ENCODE results near the gene ATG2A.
A peak's percentile ranks its signal among the peaks of the same experiment; 100 is the strongest.
"Not testable (repeated sequence)": the region's sequence is repeated elsewhere in the genome, so short reads cannot be mapped to it uniquely, and the experiment has no call there.

ATG2A gene

DNA sequence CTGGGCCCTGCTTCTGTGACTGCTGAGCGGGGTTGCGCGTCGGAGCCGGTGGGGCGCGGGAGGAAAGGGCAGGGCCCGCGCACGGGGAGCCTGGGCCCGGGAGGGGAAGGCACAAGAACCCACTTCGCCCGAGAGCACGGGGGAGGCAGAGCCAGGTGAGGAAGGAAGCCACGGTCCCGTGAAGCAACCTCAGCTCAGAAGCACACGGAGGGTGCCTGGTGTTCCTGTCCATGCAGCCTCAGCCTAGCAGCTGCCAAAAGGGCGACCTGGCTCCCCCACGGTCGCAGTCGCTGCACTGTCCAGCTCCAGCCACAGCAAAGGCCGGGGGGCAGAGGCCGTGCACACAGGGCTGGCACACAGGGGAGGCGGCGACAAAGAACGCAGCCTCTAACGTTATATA is 63.3 kb downstream of the ATG2A start:
- no peak for DNase-seq (ENCODE audit: low spot score)

- DNase-seq (ENCODE audit: low spot score), result no peak
Observed at GRCh38 chr11:64852804-64853509, 64.1 kb downstream of the ATG2A start.

DNA sequence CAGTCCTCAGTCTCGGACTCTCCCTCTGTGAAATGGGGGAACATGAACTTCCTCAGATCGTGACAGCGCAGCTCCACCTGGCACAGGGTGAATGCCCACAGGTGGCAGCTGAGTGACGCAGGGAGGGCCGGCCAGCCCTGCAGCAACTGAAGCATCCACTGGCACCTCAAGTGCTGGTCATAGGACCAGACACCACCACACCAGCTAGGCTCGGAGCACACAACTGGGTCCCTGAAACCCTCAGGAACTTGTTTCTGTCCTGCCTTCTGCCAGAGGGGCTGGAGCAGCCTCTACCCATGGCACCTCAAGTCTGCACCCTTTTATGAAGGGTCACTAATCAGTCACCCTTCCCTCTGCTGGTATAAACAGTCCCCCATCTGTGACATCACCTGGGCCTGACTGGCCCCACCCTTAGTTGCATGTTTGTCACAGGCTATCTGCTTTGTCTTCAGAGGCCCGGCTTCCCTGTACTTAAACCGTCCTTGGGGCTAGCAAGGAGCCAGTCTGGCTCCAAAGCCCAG is 65.1 kb downstream of the ATG2A start:
- no peak for DNase-seq (ENCODE audit: low spot score)

- no peak for DNase-seq (ENCODE audit: low spot score)
Observed at GRCh38 chr11:64850979-64851567, 65.9 kb downstream of the ATG2A start.

DNA sequence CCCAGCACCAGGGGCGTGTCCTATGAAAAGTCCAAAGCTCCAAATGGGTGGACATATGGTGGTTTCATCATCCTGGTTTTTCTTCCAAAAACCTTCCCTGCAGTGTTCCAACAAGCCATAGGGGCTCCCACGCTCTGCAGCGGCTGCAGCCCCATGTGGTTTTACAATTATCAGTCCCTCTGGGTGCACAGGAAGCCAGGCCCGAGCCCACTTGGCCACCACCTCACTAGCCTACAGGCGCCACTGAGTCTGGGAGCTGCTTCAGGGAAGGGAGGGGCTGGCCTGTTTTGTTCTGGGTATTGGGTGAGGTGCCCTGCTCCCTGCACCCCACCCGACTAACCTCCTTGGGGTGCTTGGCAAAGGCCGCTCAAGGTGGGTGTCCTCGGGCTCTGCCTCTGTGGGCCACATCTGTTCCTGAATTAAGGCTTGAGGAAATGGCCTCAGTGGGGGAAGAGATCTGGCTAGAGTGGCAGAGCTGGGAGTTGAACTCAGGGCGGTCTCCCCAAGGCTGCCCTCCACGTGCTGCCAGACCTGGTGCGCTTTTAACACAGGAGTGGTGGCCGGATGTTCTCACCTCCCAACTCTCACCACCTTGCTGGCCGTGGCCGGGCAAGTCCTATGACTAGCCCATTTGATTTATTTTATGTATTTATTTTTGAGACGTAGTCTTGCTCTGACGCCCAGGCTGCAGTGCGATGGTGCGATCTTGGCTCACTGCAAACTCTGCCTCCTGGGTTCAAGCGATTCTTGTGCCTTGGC is 67.2 kb downstream of the ATG2A start:
- no peak for DNase-seq (ENCODE audit: low spot score)

- DNase-seq (ENCODE audit: low spot score), result peak; percentile 64
Observed at GRCh38 chr11:64848826-64849597, 68.0 kb downstream of the ATG2A start.

DNA sequence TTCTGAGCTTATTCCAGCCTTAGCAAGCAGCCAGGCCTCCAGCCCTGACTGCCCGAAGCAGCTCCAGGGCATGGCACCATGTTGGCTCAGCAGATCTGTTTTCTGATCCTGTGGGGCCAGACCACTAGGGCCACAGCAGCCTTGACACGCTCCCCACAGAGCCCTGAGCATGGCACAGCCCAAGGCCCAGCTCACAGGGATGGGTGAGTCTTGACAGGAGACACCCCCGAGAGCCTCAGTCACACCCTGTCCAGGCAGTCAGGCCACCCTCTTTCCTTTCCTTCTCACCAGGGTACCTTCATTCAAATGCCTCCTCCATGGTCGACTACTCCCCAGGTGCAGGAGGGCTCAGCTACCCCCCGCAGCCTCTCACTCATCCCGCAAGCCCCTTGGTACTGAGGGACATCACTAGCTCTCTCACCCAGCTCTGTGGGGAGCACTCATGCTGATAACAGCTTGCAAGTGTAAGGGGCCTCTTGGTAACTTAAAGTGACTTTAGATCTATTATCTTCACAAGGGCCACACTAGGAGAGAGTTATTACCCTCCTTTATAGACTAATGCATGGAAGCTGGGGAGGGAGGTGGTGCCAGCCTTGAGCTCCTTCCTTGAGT is 68.7 kb downstream of the ATG2A start:
- DNase-seq (ENCODE audit: low spot score), result no peak

DNA sequence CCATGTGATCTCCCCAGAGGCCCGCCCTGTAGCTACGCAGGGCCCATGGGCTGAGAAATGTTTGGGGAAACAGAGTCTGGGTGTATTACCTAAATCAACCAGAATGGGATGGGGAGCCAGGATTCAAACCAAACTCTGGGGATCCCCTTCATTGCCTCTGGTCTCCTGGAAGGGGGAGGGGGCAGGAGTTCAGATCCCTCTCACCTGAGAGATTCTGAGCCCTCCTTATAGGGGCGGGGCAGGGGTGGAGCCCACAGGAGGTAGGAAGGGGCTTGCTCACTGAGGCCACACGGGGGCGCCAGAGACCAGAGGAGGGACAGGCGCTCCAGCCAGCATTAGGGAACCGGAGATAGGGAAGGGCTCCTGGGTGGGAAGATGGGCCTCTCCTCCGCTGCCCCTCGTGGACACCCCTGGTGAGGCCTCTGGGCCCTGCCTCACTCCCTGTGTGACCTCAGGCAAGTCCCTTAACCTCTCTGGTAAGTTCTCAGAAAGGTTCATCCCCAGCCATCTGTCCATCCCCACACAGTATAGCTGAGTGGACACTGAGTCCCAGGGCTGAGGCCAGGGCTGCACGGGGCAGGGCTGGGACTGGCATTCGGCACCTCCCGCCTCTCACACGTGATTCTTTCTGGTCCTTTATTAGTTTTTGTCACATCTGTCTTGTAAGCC is 69.9 kb downstream of the ATG2A start:
- peak; percentile 95 for DNase-seq (ENCODE audit: low spot score)

GRCh38 chr11:64845776-64846129 is 71.3 kb downstream of the ATG2A start:
- DNase-seq (ENCODE audit: low spot score), result not testable (repeated sequence)

DNA sequence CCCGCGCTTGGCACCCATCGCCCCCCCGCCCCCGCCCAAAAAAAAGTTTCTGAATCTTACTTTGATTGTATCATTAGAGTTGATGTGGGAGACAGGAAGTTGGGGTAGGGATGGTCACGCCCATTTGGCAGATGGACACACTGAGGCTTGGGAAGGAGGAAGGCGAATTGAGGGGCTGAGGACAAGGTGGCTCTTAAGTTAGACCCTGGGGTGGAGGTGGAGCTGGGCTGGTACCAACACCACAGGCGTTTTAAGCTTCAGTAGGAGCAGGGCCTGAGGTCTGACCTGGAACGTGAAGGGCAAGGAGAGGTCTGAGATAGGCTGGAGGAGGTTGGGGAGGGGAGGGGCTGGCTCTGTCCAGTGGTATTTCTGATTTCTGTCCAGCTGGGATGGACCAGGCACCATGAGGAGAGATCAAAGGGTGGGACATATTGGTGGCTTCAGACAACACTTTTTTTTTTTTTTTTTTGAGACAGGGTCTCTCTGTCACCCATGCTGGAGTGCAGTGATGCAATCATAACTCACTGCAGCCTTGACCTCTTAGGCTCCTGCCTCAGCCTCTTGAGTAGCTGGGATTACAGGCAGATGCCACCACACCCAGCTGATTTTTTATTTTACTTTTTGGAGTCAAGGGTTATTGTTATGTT is 71.8 kb downstream of the ATG2A start:
- no peak for DNase-seq (ENCODE audit: low spot score)

Data from ecto neural progenitor cell (in vitro differentiated cells).